NCI-H524 treated with DMSO at 0.1 percent for 48 hours (cell line): ENCODE results near the gene ADD1.

Source experiments
- DNase-seq: peaks from one replicate; lab custom pipeline; 2025; lab: John Stamatoyannopoulos, UW

Gene ADD1

GRCh38 chr4:2843263-2843940 is at the start of gene ADD1:
Gene ADD1, plus strand, starts transcription at chr4:2843844. Its CDS starts 32,072 bp downstream, at chr4:2875916.
- peak; percentile 52 for DNase-seq

DNA sequence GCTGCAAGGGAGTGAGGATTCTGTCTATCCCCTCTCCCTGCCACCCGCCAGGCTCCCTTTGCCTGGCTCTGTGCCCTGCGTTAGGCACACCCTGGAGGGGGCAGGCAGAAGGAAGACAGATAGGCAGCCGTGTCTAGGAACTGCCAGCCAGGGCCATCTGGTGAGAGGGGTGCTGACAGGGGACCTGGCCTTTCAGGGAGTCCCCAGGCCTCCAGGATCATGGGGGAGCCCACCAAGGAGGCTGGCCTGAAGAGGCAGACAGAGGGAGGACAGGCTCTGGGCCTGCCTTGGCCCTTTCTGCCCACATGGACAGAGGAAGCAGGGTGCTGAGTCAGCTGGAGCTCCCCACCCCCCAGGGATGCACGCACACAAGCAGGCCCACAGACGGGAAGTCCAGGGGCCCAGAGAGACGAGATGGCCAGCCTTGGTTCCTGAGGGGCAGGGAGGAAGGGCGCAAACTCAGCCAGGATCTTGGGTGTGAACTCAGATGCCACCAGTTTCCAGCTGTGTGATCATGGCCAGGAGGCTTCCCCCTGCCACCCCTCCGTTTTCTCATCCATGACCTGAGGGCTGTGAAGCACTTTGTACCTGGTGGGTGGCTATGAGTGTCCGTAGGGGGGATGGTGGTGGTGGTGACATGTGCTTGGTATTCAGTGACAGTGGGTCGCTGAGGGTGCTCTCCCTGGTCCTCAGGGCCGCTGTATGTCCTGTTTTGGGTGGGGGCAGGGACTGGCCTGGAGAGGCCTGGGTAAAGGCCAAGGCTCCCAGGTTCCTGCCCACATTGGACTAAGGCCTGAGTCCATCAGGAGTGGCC is 49.0 kb upstream of the ADD1 start:
- no peak for DNase-seq

- DNase-seq = no peak
Measured at GRCh38 chr4:2795300-2795892, 48.2 kb upstream of the ADD1 start.

DNA sequence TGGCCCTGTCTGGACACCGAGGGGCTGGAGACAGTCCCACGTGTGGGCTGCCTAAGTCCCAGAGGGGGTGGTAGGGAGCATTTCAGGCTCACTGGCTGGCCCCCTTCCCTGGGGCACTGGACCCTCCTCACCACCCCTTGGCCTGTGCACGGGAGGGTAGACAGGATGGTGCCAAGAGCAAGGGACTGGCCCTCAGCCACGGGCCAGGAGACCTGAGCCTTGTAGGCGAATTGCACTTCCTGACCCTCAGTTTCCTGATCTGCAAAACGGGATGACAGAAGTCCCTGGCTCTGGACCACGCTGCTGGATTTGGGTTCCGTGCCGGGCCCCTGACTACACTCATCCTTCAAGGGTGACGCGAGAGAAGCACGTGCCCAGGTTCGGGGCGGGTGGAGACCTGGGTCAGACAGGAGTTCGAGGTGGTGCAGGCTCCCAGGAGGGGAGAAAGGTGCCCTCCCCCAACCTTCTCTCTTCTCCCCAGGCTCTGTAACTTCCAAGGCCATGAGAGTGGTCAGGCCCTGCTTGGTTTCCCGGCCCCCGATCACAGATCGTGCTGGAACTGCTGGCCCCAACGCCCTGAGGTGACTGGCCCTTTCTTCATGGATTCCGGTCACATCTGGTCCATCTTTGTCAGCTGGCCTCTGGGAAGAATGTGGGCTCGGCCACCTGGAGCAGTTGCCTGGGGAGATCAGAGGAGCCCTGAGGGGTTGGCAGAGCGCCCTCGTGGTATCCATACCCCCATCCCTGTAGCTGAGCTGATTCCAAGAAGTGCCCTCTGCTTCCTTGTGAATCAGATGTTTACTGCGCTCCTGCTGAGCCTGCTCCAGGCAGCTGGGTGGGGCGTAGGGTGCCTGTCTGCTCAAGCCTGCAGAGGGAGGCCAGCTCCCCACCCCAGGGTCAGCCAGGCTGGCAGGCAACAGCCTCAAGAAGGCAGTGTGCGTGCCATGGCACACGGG is 47.5 kb upstream of the ADD1 start:
- no peak for DNase-seq

DNA sequence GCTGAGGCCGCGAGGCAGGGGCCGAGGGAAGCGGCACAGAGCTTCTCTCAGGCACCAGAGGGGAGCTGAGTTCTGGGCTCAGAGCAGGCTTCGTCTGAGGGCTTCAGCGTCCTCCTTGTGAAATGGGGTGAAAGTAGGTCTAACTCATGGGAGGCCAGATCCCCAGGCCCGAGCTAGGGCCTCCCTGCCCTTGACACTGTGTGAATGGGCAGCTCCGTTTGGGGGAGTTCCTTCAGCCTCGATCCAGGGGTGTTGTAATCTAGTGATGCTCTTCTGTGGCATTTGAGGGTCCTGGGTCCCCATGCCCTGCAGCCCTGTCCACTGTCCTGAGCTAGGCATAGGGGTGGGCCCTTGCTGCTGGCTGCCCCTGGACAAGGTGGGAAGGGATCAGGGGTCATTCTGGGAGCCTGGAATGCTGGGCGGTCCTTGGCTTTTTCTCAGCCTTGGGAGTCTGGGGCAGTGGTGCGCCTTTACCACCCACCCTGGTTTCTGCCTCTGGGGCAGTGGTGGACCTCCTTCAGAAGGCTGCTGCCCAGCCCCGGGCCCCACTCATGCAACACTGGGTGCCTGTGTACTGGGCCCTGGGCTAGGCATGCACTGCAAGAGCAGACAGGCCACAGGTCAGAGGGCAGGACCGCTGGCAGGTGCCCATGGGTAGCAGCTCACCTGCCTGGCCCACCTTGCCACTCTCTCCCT is 46.6 kb upstream of the ADD1 start:
- DNase-seq = no peak

DNA sequence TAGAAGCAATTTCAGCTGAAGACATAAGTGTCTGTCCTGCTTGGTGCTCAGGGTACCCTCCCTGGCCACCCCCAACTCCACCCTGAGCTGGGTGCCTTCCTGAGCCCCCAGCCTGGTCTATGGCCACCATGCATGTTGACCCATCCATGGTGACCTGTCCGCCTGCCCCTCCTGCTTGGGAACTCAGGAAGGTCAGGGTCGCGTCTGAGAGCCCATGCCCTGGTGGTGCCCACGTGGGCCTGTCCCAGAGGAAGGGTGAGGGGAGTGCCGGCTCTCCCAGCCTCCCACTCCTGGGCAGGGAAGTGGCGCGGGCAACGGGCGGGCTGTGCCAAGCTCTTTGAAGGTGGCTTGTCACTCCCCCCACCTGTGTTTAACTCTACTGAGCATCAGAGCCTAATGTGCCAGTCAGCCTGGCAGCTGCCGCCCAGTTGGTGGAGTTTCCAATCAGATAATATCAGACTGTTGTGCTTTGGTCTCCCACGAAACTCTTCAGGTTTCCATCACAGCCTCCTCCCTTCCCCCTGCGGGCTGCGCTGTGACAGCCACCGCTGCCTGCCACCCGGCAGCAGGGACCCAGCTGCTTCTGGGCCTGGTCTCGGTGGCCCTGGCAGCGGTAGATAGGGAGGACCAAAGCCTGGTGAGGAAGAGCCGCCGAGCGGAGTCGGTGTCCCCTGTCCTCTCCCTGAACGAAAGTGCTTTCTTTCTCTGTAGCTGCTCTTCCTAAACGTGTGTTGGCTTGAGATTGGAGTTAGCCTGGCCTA is 45.9 kb upstream of the ADD1 start:
- DNase-seq = no peak

- DNase-seq = no peak
Measured at GRCh38 chr4:2798399-2799223, 45.0 kb upstream of the ADD1 start.

- DNase-seq = no peak
Measured at GRCh38 chr4:2799224-2799911, 44.3 kb upstream of the ADD1 start.

DNA sequence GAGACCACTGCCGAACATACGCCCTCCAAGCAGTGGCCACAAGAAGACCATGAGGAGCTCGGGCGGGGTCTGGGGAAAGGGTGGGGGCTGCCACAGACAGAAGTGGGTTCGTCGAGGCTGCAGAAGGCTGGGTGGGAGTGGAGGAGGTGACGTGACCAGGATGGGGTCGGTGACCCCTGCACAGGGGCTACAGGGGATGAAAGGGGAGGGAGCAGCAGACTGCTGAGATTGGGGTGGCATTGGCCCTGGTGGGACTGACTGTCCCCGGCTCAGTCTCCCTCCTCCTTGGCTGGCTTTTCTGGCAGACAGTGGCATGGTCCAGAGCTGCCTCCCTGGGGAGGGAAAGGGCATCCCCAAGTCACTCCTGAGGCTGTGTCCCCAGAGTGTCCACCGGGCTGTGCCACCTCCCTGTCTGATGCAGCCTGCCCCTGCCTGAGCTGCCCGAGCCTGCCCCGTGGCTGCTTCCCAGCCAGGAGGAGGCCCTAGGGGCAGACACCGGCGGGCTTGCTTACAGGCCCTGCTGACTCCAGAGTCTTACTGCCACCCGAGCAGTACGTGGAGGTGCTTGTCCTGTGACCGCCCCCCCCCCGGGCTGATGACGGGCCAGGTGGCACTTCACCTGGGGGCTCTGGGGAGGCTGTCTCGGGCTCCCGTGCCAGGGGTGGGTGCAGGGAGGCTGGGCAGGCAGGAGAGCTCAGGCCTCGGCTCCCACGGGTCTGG is 43.5 kb upstream of the ADD1 start:
- no peak for DNase-seq

- DNase-seq = no peak
Measured at GRCh38 chr4:2800691-2801596, 42.7 kb upstream of the ADD1 start.

DNA sequence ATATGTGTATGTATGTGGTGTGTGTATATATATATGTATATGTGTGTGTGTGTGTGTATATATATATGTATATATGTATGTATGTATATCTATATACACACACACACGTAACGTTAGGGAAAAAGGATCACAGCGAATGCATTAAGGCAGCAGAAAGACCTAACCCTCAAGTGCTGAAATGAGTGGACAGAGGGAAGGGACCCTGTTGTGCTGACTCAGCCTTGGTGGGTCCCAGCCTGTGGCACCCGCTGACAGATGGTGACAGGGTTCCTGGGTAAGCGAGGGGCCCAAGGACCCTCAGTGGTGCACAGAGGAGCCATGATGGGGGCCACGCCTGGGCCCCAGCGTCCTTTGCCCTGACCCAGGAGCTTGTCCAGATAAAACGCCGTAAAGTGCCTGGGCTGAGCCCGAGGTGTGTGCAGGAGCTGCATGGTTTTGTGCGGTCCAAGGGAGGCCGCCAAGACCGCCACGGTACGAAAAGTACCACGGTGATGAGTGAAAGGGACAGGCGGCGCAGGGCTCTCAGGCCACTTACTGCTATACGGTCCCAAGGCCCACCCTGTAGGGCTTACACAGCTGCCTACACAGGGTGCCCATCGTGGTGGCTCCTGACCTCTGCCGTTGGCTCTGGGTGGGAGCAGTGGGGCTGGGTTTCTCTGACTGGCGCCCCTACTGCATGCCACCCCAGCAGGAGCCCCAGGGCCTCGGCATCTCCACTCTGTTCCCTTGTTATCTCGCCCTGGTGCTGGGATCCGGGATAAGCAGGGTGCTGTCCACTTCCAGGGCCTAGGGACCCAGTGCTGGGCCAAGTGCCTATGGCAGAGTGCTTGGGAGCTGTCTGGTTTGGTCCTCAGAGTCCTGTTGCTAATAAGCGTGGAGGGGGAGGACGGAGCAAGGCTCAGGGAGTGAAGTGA is 40.8 kb upstream of the ADD1 start:
- DNase-seq = no peak

DNA sequence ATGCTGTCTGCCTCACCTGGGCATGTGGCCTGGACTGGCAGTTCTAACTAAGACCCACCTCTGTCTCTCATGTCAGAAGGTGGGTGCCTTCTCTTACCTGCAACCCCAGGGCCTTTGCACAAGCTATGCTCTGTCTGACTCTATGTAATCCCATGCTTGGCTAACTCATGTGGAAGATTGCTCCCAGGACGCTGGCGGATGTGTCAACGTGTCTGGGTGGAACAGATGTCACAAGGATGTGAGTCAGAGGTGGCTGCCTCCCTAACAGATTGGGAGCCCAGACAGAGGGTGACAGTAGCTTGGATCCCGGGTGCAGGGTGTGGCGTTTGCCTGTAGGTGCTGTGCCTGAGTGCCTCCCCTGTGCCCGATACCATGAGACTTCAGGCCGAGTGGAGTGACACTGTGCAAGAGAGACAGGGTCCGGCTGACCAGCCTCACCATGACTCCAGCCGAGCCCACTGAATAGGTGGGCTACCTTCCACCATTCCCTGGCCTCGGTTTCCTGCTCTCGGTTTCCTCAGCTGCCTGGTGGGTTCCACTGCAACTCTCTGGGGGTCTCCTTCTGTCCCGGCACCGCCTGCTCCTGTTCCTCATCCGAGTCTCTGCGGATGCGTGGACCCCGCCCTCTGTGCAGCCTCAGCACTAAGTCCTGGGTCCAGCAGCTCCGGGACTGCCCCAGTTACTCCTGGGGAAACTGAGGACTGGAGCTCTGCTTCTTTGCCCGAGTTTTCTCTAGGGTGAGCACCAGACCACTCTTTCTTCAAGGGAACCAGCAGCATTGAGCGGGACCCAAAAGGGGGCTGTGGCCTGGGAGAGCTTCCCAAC is 39.8 kb upstream of the ADD1 start:
- DNase-seq = no peak

DNA sequence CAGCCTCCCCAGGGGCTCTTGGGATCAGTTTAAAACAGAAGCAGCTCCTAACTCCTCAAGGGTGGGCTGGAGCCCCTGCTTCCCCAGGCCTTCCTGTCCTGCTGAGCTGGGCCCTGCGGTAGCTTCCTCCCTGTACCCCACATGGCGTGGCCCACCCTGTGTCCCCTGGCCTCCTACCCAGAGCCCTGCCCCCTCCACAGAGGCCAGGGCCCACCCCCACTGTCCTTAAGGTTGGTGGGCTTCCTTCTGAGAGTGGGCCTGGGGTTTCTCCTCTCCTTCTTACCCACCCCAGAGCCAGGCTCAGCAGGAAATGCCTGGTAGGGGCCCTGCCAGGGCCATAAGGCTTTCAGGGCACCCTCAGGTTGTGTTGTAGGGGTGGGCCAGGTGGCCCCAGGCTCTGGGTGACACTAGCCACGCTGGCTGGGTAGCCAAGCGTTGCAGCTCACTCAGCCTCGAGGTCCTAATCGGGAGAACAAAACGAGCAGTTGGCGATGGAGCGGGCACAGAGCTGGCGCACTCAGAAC is 39.1 kb upstream of the ADD1 start:
- no peak for DNase-seq

- DNase-seq = no peak
Measured at GRCh38 chr4:2804973-2805501, 38.6 kb upstream of the ADD1 start.
